ENCODE measurements around the gene EPO.

- TF ChIP-seq, protein P1, sequence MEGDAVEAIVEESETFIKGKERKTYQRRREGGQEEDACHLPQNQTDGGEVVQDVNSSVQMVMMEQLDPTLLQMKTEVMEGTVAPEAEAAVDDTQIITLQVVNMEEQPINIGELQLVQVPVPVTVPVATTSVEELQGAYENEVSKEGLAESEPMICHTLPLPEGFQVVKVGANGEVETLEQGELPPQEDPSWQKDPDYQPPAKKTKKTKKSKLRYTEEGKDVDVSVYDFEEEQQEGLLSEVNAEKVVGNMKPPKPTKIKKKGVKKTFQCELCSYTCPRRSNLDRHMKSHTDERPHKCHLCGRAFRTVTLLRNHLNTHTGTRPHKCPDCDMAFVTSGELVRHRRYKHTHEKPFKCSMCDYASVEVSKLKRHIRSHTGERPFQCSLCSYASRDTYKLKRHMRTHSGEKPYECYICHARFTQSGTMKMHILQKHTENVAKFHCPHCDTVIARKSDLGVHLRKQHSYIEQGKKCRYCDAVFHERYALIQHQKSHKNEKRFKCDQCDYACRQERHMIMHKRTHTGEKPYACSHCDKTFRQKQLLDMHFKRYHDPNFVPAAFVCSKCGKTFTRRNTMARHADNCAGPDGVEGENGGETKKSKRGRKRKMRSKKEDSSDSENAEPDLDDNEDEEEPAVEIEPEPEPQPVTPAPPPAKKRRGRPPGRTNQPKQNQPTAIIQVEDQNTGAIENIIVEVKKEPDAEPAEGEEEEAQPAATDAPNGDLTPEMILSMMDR (IDR thresholded peaks at IDR 0.05) = no peak
- TF ChIP-seq EZH2 (IDR thresholded peaks at IDR 0.05; ENCODE audit: borderline replicate concordance, insufficient read depth, low read depth, low read length, poor library complexity, severe bottlenecking) = no peak
Measured at GRCh38 chr7:100768784-100769183, 48.5 kb downstream of the EPO start.
